Activated T-cell treated with anti-CD3 and anti-CD28 coated beads for 48 hours (primary cell): ENCODE results near the gene ARMC7.
"Not testable (repeated sequence)": the region's sequence is repeated elsewhere in the genome, so short reads cannot be mapped to it uniquely, and the experiment has no call there.

ENCODE experiments used
- DNase-seq: peaks from one replicate; pipeline ENCODE4 v3.0.0-alpha.2; 2020; ENCODE audit warnings: low read depth

ARMC7 gene

DNA sequence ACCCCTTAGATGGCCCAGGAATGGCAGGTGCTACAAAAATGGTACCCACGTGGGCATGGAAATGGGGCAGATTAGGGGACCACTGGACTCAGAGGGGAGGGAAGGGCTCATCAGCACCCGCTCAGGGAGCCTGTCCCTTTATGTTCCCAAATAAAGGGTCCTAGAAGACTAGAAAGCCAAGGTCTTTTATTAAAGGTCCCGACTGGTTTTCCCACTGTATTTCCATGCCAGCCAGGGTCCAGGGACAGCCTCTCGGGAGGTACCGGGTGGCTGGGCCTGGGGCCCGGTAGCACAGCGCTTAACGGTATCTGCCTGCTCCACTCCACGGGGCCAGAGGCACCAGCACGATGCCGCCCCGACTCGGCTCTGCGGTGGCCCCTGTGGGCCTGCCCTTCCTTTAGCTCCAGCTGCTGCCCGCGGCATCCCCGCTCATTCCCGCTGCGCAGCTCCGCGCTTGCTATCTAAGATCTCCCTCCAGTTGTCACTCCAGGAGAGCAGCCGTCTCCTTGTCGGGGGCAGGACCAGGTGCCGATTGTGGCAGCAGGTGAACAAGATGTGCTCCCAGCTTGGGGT is 20.4 kb downstream of the ARMC7 start:
- DNase-seq: no peak

DNA sequence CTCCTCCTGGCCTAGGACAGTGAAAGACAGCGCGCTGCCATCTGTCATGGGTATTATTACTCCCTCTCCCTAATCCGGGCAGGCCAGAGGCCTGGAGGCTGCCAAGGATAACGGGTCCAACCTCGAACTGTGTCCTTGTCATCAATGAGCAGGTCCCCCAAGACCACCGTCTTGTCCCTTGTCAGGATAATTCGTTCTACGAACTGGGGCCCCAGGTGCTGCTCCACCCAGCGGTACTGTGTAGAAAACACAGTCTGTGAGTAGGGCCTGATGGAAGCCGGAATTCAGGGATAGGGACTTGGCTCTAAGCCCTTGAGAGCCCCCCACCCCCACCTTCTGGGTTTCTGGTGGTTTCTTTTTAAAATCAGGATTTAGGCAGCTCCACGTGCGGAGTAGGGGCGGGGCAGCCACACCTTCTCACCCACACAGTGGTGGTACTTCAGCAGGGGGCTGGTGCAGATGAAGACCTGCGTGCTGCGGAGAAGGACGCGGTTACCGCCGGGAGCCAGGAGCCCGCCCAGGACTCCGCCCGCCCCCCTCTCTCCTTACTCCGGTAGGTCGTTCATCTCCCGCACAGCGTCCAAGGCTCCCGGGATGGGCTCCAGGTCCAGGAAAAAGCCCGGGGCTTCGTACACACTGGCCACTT is 21.0 kb downstream of the ARMC7 start:
- peak; percentile 43 for DNase-seq

DNA sequence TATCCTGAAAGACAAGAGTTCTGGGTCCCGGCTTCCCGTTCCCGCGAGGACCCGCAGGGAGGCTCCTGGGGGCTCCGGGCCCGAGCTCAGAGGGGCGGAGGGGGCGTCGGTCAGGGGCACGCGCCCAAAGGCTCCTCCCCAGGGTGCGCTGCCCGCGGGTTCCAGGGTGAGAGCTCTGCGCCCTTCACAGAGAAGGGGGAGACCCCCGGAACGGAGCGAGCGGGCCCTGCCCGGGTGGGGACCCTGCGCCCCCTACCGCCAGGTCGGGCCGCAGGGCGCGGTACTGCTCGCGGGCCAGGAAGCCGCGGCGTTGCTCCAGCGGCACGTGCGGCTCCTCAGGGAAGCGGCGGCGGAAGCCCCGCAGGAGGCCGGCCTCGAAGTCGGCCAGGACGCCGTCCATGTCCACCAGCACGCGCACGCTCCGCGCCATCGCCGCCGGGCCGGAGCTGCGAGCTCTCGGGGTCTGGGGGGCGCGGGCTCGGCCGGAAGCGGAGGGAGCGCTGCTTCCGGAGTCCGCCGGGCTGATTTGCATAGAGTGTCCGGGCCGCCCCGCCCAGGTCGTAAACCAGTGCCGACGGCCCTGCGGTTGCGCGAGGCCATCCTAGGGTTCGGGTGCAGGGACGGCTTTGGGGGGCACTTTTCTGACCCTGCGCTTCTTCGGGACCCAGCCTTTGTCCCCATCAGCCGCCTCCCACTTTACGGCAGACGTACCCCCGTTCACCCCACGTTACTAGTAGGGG is 21.7 kb downstream of the ARMC7 start, which contains the start of gene NT5C:
NT5C (minus strand) TSS at position 465 of the 740 bp plus-strand sequence; CDS start at position 430, 35 bp downstream.
- peak; percentile 77 for DNase-seq

DNA sequence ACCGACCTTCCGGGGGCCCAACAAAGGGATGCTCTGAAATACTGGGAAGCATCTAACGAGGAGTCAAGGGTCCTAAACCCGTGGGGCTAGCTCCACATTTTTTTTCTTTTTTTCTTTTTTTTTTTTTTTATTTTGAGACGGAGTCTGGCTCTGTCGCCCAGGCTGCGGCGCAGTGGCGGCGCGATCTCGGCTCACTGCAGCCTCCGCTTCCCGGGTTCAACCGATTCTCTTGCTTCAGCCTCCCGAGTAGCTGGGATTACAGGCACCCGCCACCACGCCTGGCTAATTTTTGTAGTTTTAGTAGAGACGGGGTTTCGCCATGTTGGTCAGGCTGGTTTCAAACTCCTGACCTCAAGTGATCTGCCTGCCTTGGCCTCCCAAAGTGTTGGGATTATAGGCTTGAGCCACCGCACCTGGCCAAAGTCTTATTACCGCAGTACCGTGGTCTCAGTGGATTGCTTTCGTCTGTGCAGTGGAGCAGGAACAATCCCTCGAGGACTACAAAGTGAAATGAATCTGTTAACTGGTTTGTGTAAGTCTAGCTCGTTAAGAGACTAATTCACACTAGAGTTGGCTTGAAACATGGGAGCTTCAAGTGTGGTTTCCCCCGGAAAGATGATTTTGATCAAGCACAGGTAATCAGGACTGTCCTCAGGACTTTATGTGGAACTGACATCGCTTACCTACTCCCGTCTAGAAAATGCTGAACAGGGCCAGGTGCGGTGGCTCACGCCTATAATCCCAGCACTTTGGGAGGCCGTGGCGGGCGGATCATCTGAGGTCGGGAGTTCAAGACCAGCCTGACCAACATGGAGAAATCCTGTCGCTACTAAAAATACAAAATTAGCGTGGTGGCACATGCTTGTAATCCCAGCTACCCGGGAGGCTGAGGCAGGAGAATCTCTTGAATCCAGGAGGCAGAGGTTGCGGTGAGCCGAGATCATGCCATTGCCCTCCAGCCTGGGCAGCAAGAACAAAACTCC is 22.5 kb downstream of the ARMC7 start:
- DNase-seq: not testable (repeated sequence)

DNA sequence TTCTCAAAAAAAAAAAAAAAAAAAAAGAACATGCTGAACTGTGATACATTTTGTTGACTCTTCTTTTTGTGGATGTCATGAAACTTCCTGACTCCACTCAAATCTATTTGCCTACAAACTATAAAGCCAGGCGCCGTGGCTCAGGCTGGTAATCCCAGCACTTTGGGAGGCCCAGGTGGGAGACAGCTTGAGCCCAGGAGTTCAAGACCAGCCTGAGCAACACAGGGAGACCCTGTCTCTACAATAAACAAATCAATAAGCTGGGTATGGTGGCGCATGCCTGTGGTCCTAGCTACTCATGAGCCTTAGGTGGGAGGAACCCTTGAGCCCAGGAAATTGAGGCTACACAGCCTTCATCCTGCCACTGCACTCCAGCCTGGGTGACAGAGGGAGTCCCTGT is 23.2 kb downstream of the ARMC7 start:
- DNase-seq: no peak

DNA sequence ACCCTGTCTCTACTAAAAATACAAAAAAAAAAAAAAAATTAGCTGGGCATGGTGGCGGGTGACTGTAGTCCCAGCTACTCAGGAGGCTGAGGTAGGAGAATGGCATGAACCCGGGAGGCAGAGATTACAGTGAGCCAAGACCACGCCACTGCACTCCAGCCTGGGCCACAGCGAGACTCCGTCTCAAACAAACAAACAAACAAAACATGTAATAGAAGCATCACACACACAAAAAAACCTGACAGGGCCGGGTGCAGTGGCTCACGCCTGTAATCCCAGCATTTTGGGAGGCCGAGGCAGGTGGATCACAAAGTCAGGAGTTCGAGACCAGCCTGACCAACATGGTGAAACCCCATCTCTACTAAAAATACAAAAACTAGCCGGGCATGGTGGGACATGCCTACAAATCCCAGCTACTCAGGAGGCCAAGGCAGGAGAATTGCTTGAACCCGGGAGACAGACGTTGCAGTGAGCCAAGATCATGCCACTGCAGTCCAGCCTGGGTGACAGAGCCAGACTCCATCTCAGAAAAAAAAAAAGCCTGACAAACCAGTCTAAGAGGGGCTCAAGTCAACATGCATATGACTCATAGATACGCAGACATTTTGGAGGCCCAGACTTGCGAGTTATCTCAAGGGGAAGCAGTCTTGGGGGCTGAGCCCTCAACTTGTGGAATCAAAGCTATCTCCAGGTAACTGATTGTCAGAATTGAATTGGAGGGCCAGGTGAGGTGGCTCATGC is 24.0 kb downstream of the ARMC7 start:
- DNase-seq: not testable (repeated sequence)

DNA sequence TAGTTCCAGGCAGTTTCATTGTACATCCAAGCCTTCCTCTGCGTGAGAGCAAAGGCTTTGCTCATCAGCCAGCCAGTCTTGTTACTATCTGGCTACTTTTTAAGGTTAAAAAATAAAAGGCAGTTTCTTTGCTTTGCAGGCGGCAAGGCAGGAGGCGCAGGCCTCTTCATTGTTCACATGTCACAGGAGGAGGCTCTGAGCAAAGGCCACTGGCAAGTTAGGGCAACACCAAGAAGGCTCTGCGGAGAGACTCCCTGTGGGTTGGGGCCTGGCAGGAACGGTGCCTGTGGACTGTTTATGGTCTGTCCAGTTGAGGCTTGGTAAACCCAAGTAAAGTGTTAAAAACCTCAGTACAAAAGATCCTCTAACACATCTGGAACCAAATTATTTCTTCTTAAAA is 25.7 kb downstream of the ARMC7 start:
- no peak for DNase-seq

DNA sequence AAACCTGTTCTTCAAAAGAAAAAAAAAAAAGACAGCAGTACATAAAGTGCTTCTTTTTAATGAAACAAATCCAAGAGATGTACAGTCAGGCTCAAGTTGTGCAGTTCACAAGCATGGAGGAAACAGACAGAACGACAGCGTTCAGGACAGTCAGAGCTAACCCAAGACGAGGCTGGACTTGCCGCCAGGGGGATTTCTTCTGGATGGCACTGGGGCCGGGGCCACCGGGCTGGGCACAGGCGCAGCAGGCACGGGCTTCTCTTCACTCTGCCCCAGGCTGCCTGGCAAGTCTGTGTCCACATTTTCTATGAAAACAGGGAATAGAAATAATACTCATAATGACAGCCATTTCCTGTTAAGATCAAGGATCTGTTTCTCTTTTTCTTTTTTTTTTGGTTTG is 26.2 kb downstream of the ARMC7 start:
- DNase-seq: no peak

DNA sequence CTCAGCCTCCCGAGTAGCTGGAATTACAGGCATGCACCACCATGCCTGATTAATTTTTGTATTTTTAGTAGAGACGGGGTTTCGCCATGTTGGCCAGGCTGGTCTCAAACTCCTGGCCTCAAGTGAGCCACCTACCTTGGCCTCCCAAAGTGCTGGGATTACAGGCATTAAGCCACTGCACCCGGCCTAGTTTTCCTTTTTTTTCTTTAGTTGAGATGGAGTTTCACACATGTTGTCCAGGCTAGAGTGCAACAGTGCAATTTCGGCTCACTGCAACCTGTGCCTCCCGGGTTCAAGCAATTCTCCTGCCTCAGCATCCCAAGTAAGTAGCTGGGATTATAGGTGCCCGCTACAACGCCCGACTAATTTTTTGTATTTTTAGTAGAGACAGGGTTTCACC is 28.0 kb downstream of the ARMC7 start:
- DNase-seq: not testable (repeated sequence)

DNA sequence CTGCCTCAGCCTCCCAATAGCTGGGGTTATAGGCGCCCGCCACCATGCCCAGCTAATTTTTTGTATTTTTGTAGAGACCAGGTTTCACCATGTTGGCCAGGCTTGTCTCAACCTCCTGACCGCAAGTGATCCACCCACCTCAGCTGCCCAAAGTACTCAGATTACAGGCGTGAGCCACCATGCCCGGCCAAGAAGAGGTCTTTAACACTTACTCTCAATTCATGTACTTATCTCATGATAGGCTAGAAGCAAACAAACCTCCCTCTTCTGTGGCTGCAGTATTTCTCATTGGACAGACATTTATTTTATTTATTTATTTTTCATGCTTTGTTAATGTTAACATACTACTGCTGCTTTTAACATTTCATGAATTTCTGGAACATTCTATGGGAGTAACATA is 28.8 kb downstream of the ARMC7 start:
- DNase-seq: no peak

DNA sequence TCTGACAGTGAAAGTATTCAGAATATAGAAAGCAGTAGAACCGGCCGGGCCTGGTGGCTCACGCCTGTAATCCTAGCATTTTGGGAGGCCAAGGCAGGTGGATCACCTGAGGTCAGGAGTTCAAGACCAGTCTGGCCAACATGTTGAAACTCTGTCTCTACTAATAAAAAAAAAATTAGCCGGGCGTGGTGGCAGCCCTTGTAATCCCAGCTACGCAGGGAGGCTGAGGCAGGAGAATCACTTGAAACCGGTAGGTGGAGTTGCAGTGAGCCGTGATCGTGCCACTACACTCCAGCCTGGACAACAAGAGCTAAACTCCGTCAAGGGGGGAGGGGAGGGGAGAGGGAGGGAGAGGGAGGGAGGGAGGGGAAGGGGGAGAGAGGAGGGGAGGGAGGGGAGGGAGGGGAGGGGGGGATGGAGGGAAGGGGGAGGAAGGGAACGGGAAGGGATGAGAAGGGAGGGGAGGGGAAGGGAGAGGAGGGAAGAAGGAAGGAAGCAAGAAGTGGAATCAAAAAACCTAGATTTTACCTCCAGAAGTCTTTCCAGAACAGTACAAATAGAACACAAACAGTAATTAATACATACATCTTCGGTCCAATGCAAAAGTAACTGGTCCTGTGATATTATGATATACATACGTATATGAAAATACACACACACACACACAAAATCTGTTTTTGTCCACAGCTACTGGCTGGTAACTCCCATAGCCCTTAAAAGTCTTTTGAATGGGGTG is 32.6 kb downstream of the ARMC7 start:
- no peak for DNase-seq

DNA sequence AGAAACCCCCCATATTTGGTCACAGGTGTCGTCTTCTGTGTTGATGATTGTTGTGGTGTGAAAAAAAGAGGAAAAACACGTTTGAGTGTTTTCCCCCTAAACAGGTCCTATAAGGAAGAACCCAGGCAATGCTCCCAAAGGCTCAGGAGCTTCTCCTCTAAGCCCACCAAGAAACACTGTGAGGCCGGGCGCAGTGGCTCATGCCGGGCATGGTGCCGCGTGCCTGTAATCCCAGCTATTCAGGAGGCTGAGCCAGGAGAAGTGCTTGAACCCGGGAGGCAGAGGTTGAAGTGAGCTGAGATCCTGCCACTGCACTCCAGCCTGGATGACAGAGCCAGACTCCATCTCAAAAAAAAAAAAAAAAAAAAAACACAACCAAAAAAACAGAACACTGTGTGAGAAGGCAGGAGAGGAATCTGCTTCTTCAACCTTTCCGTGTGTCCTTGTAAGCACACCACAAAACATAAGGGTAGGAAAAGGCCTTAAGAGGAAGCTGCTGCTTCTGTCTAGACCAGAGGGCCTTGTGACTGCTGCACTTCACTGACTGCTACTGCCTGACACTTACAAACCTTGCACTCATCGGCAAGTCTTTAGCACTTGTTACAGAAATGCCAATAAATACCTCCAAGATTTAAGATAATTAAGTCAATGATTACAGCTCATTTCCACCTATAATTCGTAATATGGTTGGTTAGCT is 35.2 kb downstream of the ARMC7 start:
- no peak for DNase-seq

DNA sequence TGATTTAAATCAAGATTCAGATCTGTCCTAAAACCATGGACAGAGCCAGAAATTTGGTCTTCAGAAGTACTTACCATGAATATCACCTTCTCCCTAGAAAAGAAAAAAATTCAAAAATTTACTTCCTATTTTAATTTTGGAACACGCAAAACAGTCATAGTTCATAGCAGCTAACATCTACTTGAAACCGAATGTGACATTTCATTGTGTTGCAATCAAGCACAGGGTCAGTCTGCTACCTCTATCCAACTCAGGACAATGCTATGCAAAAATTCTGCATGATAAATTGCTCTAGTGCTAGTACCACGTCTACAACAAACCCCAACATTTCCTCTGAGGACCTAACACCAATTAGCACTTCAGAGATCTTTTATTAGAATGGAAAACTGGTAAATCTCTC is 36.8 kb downstream of the ARMC7 start:
- DNase-seq: no peak

DNA sequence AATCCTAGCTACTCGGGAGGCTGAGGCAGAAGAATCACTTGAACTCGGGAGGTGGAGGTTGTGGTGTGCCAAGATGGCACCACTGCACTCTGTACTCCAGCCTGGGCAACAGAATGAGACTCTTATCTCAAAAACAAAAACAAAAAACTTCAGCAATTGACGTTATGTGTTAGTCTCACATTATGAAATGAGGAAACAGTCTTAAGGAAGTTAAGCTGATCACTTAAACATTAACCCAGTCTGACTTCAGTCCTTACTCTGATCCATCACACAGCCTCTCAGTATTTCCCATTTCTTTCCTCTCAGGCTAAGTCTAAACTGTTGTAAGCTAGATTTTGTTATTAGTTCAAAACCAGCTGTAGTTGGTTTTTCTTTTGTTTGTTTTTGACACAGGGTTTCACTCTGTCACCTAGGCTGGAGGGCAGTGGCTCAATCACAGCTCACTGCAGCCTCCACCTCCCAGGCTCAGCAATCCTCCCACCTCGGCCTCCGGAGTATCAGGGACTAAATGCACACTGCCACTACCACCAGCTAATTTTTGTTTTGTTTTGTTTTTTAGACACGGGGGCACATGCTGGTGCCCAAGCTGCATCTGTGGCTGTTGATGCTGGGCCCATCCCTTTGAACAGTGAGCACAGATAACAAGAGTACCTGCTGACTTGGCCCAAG is 38.2 kb downstream of the ARMC7 start:
- DNase-seq: no peak

DNA sequence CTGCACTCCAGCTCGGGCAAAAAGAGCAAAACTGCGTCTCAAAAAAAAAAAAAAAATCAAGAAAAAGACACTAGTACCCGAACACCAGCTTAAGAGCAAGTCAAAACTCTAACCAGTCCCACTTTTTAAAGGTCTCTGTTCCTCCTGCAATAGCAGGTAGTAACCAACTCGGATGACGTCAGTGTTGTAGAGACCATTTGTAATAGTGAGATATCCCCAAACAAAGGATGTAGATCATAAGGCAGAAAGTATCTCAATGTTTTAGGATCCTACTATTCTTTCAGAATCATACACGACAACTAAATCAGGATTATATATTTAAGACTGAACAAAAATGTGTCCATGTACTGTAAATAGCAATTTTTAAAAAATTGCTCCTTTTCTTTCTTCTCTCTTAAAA is 42.2 kb downstream of the ARMC7 start:
- no peak for DNase-seq

DNA sequence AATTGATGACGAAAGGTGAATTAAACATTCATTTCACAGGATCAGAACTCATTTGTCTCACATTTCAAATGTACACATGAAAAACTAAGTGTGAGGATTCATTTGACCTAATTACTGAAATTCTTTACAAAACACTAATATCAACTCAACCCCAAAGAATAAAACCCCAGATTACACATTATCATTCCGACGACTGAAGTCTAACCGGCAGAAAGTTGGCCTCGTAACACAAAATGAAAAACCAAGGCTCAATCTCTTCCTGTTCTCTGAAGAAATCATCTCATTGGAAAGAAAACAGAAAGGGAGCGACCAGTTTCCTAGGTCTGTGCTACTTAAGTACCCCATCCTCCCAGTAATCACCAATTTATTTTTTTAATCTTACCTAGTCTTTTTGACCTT is 42.8 kb downstream of the ARMC7 start:
- no peak for DNase-seq

DNA sequence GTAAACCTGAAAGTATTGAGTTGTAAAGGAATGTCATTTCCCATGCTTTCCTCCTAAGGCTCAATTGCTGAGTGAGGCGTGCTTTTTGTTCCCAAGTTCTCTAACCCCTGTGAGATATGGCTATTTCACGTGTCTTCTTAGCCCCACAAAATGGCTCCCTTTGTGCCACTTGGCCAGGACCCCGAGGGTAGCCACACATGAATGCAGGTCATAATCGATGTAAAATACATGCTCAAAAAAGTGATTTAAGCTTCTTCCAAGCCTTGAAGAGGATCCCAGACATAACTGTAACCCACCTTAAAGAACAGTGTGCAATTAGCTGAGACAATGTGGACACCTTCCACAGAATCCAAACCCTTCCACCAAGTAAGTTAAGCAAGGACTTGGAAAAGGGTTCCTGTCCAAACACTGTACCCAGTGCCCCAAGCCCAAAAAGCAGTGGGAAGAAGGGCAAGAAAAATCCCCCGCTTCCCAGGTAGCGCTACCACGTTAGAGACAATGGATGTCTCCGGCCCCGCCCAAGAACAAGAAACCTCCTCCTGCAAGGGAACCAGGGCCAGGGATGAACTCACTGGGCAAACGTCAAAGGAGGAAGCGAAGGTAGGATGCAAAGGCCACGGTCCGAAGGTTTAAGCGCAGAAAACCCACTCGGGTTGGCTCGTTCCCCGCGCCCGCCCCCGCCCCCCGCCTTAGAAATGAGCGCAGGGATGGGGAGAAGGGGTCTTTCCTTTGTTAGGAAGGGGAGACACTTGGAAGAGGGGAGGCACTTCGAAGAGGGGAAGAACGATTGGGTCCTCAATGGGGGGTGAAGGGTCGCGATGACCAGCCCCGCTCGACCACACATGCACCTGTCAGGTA is 43.4 kb downstream of the ARMC7 start:
- peak; percentile 30 for DNase-seq

DNA sequence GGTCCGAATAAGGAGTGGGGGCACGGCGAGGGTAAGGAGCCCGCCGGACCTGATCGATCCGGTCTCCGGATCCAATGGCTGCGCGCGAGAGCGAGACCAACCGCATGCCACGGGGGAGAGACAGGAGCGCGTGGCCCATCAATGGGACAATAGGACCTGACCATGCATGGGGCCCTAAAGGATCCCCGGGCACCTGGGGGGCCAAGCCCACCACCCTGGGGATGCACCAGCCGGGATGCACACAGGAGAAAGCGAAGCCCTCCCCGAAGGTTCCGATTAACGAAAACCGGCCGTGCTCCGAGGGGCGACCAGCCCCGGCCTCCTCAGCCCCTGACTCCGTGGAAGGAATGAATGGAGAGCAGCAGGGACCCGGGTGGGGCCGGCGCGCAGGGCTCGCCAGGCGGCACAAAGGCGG is 44.0 kb downstream of the ARMC7 start:
- DNase-seq: peak; percentile 26
